Ishikawa (cell line): ENCODE measurements around the gene SH3YL1.

Experiments used
- CEBPB ChIP-seq: IDR thresholded peaks from 2 replicates; pipeline ENCODE4 v1.6.1; 2012
- CREB1 ChIP-seq: IDR thresholded peaks from 2 replicates; pipeline ENCODE4 v1.6.1; 2012; ENCODE audit warnings: low read depth
- EGR1 ChIP-seq: IDR thresholded peaks from 2 replicates; pipeline ENCODE4 v1.6.1; 2012
- EP300 ChIP-seq: IDR thresholded peaks from 2 replicates; pipeline ENCODE4 v1.6.1; 2012; ENCODE audit warnings: borderline replicate concordance
- FOXM1 ChIP-seq: IDR thresholded peaks from 2 replicates; pipeline ENCODE4 v1.6.1; 2012; ENCODE audit warnings: low read depth, borderline replicate concordance
- NFIC ChIP-seq: IDR thresholded peaks from 2 replicates; pipeline ENCODE4 v1.6.1; 2012
- RAD21 ChIP-seq: IDR thresholded peaks from 2 replicates; pipeline ENCODE4 v1.6.1; 2012; ENCODE audit warnings: low read depth
- TAF1 ChIP-seq: IDR thresholded peaks from 2 replicates; pipeline ENCODE4 v1.6.1; 2012; ENCODE audit warnings: low read depth, mild to moderate bottlenecking
- TCF12 ChIP-seq: IDR thresholded peaks from 2 replicates; pipeline ENCODE4 v1.6.1; 2012; ENCODE audit warnings: low read depth
- TEAD4 ChIP-seq: IDR thresholded peaks from 2 replicates; pipeline ENCODE4 v1.6.1; 2012
- YY1 ChIP-seq: IDR thresholded peaks from 2 replicates; pipeline ENCODE4 v1.6.1; 2012; ENCODE audit warnings: low read depth
- ZBTB7A ChIP-seq: IDR thresholded peaks from 2 replicates; pipeline ENCODE4 v1.6.1; 2012; ENCODE audit warnings: low read depth
- TF ChIP-seq, protein P1 (sequence below): IDR thresholded peaks from 2 replicates; pipeline ENCODE4 v1.6.1; 2012
- TF ChIP-seq, protein P2 (sequence below): IDR thresholded peaks from 2 replicates; pipeline ENCODE4 v1.6.1; 2012
- TF ChIP-seq, protein P3 (sequence below): IDR thresholded peaks from 2 replicates; pipeline ENCODE4 v1.6.1; 2012; ENCODE audit warnings: low read depth, mild to moderate bottlenecking

The SH3YL1 gene

DNA sequence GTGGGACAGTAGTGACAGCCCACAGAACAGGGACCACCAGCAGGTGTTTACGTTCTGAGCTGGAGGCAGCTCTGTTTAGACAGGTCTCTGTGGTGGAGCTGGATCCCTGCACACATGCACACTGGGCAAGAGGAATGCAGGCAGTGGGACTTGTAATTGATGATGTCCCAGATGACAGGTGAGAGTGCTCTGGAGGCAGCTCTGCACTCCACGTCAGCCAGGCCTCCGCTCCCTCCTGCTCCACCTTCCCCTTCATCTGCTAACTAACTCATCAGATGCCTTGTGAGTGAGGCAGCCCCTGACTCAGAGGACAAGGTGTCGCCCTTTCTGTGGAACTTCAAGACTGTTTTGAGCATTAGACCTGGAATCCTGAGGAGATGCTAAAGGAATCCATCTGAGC is 53.2 kb downstream of the SH3YL1 start:
- TF ChIP-seq TCF12, result no peak

DNA sequence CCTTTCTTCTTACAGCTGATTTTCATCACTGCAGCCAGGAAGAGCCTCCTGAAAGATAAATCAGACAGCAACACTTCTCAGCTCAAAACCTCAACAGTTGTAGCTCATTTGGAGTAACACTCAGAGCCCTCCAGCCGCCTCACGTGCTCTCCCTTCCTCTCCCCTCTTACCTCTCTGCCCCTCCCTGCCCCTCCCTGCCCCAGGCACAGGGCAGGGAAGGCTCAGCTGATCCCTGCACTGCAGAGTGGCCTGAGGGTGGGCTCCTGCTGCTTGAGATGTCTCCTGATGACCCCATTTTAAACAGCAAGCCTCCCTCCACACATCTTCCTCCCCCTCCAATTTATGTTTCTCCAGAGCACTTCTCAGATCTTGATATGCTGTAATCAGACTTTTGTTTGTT is 54.4 kb downstream of the SH3YL1 start:
- TF ChIP-seq CREB1 (no peak), EP300 (no peak), TAF1 (no peak), FOXM1 (no peak), TCF12 (no peak), CEBPB (no peak), RAD21 (no peak), ZBTB7A (no peak), TEAD4 (no peak), NFIC (no peak), YY1 (no peak), EGR1 (no peak)
- TF ChIP-seq, protein P1, sequence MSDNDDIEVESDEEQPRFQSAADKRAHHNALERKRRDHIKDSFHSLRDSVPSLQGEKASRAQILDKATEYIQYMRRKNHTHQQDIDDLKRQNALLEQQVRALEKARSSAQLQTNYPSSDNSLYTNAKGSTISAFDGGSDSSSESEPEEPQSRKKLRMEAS, result no peak
- TF ChIP-seq, protein P2, sequence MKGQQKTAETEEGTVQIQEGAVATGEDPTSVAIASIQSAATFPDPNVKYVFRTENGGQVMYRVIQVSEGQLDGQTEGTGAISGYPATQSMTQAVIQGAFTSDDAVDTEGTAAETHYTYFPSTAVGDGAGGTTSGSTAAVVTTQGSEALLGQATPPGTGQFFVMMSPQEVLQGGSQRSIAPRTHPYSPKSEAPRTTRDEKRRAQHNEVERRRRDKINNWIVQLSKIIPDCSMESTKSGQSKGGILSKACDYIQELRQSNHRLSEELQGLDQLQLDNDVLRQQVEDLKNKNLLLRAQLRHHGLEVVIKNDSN, result no peak
- TF ChIP-seq, protein P3, sequence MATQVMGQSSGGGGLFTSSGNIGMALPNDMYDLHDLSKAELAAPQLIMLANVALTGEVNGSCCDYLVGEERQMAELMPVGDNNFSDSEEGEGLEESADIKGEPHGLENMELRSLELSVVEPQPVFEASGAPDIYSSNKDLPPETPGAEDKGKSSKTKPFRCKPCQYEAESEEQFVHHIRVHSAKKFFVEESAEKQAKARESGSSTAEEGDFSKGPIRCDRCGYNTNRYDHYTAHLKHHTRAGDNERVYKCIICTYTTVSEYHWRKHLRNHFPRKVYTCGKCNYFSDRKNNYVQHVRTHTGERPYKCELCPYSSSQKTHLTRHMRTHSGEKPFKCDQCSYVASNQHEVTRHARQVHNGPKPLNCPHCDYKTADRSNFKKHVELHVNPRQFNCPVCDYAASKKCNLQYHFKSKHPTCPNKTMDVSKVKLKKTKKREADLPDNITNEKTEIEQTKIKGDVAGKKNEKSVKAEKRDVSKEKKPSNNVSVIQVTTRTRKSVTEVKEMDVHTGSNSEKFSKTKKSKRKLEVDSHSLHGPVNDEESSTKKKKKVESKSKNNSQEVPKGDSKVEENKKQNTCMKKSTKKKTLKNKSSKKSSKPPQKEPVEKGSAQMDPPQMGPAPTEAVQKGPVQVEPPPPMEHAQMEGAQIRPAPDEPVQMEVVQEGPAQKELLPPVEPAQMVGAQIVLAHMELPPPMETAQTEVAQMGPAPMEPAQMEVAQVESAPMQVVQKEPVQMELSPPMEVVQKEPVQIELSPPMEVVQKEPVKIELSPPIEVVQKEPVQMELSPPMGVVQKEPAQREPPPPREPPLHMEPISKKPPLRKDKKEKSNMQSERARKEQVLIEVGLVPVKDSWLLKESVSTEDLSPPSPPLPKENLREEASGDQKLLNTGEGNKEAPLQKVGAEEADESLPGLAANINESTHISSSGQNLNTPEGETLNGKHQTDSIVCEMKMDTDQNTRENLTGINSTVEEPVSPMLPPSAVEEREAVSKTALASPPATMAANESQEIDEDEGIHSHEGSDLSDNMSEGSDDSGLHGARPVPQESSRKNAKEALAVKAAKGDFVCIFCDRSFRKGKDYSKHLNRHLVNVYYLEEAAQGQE, result no peak

DNA sequence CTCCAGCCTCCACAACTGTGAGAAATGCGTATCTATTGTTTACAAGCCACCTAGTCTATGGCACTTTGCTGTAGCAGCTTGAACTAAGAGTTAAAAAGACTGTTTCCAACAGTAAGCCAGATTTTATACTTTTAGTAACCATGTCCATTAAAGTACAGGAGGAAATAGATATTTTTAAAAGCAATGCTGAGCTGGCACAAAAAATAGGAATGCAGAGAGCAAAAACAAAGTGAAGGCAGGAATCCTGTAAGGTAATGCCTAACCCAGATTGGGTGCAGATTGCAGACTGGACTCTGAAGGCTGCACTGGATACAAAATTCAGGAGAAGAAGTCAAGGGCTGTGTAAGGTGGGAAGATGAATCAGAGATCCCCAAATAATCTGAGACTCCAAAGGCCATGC is 55.5 kb downstream of the SH3YL1 start:
- TF ChIP-seq TEAD4 (no peak), NFIC (no peak), YY1 (no peak), CREB1 (no peak), TAF1 (no peak), RAD21 (no peak), EP300 (no peak), TCF12 (no peak), CEBPB (no peak), ZBTB7A (no peak), EGR1 (no peak)
- TF ChIP-seq, protein P3, result no peak

DNA sequence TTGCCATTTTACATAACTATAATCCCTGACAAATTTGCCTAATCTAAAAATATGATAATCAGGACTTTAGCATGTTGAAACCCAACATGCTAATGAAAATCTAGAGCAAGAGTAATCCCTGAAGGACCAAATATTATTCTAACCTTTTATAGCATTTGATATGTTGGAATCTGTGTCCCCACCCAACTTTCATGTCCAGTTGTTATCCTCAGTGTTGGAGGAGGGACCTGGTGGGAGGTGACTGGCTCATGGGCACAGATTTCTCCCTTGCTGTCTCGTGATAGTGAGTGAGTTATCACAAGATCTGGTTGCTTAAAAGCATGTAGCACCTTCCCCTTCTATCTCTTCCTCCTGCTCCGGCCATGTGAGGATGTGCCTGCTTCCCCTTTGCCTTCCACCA is 59.8 kb downstream of the SH3YL1 start:
- TF ChIP-seq FOXM1 (no peak), TAF1 (no peak), EP300 (no peak), TEAD4 (no peak), ZBTB7A (no peak)
- TF ChIP-seq, protein P1, result no peak

DNA sequence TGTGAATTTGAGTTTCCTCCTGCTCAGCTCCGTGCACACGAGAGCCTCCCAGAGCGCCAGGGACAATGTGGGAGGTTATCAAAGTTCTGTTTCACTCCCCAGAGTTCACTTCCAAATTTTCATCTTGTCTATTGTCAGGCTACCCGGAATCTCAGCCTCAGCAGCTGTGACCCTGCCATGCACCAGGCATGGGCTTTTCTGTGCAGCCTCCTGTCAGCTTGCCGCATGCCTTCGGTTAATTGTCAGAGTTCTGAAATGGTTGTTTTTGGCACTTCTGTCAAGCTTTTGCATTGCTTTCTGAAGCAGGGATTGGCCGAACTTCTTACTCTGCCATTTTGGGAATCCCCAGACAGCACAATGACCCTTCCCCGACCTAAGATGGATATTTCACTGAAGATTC is 60.4 kb downstream of the SH3YL1 start:
- TF ChIP-seq, protein P3, result no peak
- TF ChIP-seq TCF12, result no peak
- TF ChIP-seq, protein P2, result no peak
- no peak for TF ChIP-seq YY1
- no peak for TF ChIP-seq EP300
- TF ChIP-seq TEAD4, result no peak
- no peak for TF ChIP-seq EGR1
- no peak for TF ChIP-seq CREB1
- no peak for TF ChIP-seq NFIC
- TF ChIP-seq TAF1, result no peak
- TF ChIP-seq FOXM1, result no peak
- TF ChIP-seq, protein P1, result no peak
- TF ChIP-seq RAD21, result no peak
- TF ChIP-seq CEBPB, result no peak
- TF ChIP-seq ZBTB7A, result no peak
